LNCAP (cell line): Measurements from ENCODE around the gene LAYN.

Experiments used
- CTCF ChIP-seq: fragments of 450-650 bp; IDR thresholded peaks from 2 replicates; pipeline ENCODE4 v1.5.1; 2017; ENCODE audit warnings: mild to moderate bottlenecking

The LAYN gene

GRCh38 chr11:111540114-111540936 lies at the start of gene LAYN:
LAYN (plus strand) TSS chr11:111540720; CDS start chr11:111540844, 124 bp downstream.
- no peak for TF ChIP-seq CTCF

- no peak for TF ChIP-seq CTCF
Observed at GRCh38 chr11:111494040-111494439, 46.5 kb upstream of the LAYN start.

- no peak for TF ChIP-seq CTCF
Observed at GRCh38 chr11:111499483-111499882, 41.0 kb upstream of the LAYN start.

- TF ChIP-seq CTCF: no peak
Observed at GRCh38 chr11:111500481-111500880, 40.0 kb upstream of the LAYN start.

- no peak for TF ChIP-seq CTCF
Observed at GRCh38 chr11:111502611-111503010, 37.9 kb upstream of the LAYN start.

GRCh38 chr11:111510311-111510710 lies 30.2 kb upstream of the LAYN start:
- no peak for TF ChIP-seq CTCF

GRCh38 chr11:111512296-111513239 lies 28.0 kb upstream of the LAYN start, which contains the start of gene BTG4:
BTG4 (minus strand) TSS chr11:111512386; CDS start chr11:111498776, 13,610 bp downstream.
- TF ChIP-seq CTCF: no peak
